C4-2B (cell line): ENCODE data around the gene GADD45A.

Source experiments
- H3K27ac ChIP-seq: fragments of 450-650 bp; 2 replicates; pipeline ENCODE4 v1.5.1; 2017
- CTCF ChIP-seq: fragments of 450-650 bp; conservative IDR thresholded peaks from 2 replicates; pipeline ENCODE4 v1.5.1; 2017; ENCODE audit warnings: mild to moderate bottlenecking
- ZFX ChIP-seq: fragments of 450-650 bp; IDR thresholded peaks from 2 replicates; pipeline ENCODE4 v1.6.1; 2017

The GADD45A gene

GRCh38 chr1:67684526-67685066 lies 405 bp upstream of the GADD45A start:
- TF ChIP-seq CTCF = no peak
- TF ChIP-seq ZFX = no peak
- no peak overlapping the region for H3K27ac ChIP-seq

DNA sequence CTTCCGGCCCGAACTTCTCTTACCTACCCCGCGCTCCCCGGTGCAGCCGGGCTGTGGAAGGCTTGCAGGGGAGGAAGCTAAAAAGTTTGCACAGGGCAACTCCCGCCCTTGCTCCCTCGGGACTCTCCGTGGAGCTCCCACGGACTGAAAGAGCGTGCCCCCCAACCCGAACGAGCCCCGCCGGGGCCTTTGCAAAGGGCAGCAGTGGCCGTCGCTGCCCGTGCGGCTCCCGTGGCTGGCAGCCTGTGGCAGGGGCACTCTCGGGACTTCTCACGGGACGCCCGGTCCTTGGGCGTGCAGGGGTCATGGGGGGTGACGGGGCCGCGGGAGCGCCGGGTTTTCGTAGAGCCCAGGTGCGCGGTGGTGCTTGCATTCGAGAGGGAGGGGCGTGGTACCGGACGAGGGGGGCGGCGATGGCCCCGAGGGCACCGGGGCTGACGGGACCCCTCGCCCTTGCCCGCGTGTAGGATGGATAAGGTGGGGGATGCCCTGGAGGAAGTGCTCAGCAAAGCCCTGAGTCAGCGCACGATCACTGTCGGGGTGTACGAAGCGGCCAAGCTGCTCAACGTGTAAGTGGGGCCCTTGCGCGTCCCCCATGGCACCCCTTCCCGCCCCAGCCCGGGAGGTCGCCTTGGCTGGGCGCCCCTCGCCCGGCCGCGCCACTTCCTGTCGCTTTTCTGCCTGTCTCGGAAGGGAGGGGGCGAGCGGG lies 711 bp downstream of the GADD45A start:
- TF ChIP-seq CTCF = no peak
- peak; percentile 47 for TF ChIP-seq ZFX
- peak overlapping the region; percentile 89 for H3K27ac ChIP-seq

GRCh38 chr1:67686267-67687197 lies 1.5 kb downstream of the GADD45A start:
- TF ChIP-seq ZFX (no peak), CTCF (peak; percentile 9; the same call in 1 of the 2 replicates)
- H3K27ac ChIP-seq = peak overlapping the region; percentile 89

DNA sequence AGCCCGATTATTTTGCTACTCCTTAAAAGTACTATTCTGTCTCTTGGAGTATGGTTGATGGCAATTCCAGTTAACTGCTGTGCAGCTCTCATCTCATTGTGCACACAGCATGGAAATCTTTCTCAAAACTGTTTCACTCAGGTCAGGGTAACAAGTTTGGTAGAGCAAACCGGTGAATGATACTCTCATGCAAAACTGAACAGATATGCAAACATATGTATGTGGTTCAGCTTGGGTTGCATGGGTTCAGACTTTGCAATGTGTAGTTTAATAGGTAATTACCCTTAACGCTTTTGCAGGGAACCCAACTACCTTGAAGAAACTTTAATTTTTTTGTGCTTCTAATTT lies 2.2 kb downstream of the GADD45A start:
- TF ChIP-seq CTCF (no peak), ZFX (no peak)
- H3K27ac ChIP-seq = no peak overlapping the region

- no peak overlapping the region for H3K27ac ChIP-seq
- TF ChIP-seq CTCF (no peak), ZFX (no peak)
Observed at GRCh38 chr1:67687649-67688048, 2.6 kb downstream of the GADD45A start.

DNA sequence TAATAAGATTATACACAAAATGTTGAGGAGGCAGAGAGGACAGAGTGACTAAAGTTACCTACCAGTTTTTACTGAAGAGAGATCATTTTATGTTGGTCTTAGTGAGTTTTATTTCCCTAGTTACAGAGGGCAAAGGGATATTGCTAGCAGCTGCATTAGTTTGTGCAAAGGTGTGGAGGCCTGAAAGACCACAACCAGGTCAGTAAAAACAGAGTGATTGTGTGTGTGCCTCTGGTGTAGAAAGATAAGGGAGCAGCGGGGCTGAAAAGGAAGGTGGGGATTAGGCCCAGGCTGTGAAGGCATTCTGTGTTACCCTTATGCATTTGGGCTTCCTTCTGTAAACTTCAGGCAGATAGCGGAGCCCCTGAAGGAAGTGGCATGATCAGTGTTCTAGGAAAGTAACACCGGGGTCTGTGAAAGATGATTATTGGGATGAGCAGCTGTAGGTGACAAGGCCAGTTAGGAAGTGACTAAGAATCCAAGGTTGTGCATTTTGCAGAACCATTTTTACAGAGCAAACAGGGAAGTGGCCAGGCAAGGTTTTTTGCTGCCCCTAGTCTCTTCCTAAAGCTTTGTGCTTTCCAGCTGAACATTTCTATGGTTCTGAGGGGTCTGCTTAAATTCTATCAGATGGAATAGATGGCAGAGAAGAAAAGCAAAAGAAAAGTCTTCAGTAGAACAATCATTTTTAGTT lies 3.7 kb downstream of the GADD45A start:
- no peak overlapping the region for H3K27ac ChIP-seq
- TF ChIP-seq CTCF (no peak), ZFX (no peak)
